Bone marrow (tissue), 2 donors: Measurements from ENCODE around the gene RFXANK.
"Not testable (repeated sequence)": the region's sequence is repeated elsewhere in the genome, so short reads cannot be mapped to it uniquely, and the experiment has no call there.

Experiments used
- DNase-seq, 2 donors: peaks; one replicate each; lab custom pipeline; 2025; lab: John Stamatoyannopoulos, UW

RFXANK gene, protein sequence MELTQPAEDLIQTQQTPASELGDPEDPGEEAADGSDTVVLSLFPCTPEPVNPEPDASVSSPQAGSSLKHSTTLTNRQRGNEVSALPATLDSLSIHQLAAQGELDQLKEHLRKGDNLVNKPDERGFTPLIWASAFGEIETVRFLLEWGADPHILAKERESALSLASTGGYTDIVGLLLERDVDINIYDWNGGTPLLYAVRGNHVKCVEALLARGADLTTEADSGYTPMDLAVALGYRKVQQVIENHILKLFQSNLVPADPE

DNA sequence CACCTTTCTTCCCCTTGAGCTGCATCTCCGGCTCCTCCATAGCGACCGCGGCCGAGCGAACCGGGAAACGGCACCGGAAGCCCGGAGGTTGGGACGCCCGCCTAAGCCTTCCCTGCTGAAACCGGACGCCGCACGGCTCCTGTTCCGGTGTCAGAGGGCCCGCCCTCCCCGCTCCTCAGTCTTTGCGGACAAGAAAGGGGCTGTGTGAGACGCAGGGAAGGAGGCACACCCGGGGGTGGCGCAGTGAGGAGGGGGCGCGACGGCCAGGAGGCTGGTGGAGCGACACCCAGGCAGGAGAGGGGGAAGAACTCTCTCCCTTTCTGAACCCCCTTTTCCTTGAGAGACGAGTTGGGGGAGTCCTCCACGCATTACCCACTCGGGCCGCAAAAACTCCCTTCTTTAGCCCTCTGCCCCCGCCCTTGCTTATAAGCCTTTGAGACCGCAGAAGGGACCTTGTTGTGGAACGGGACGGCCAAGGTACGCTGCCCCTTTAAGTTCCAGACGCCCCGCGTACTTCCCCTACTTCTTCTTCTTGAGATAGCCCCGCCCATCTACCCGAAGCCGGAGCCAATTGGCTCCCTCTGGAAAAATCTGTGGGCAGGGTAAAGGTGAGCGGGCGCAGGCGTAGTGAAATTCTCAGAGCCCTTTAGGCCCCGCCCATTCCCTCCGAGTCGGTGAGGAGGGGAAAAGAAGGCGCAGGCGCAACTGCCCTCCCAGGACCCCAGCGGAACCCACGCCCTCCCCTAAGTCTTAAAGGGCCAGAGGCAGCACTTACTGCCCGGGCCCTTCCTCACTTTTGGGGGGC lies at the start of gene RFXANK, which contains the start of gene BORCS8:
Gene RFXANK, plus strand, starts transcription at position 181 of the 805 bp plus-strand sequence. CDS start 1,689 bp downstream, outside the sequence.
Gene BORCS8, minus strand, starts transcription at position 75 of the 805 bp plus-strand sequence. Its CDS starts 35 bp downstream, at position 40.
- peak; percentile 90 to 100 for DNase-seq

DNA sequence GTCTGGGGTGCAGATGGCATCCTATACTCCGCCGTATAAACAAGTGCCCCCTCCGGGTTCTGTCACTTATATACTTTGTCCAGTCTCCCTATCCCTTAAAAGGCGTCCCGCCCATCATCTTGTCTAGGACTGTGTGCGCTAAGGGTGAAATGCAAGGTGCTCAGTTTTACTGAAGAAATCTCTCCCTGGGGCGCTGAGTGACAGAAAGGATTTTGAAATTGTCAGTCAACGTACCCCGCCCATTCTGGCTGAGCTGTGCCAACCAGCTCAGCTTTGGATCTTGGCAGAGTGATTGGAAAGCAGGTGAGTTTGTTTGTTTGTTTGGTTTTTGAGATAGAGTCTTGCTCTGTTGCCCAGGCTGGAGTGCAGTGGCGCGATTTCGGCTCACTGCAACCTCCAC lies 49.7 kb upstream of the RFXANK start:
- DNase-seq = no peak

DNA sequence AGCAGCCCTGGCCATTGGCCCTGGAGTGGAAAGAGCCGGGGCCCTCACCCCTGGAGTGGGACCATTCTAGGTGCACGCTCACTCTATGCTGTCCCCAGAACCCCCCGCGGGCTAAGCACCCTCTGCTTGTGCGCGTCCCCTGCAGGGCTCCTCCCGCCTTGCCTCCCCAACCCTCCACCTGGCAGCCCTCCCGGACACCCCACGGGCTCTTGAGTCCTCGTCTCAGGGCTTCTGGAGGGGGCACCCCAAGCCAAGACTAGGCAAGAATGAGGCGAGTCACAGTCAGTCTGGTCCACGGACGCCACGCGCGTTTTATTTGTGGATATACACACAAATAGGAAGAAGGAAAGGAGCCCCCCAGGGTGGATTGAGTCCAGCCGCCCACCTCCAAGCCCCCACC lies 46.8 kb upstream of the RFXANK start:
- no peak for DNase-seq

DNA sequence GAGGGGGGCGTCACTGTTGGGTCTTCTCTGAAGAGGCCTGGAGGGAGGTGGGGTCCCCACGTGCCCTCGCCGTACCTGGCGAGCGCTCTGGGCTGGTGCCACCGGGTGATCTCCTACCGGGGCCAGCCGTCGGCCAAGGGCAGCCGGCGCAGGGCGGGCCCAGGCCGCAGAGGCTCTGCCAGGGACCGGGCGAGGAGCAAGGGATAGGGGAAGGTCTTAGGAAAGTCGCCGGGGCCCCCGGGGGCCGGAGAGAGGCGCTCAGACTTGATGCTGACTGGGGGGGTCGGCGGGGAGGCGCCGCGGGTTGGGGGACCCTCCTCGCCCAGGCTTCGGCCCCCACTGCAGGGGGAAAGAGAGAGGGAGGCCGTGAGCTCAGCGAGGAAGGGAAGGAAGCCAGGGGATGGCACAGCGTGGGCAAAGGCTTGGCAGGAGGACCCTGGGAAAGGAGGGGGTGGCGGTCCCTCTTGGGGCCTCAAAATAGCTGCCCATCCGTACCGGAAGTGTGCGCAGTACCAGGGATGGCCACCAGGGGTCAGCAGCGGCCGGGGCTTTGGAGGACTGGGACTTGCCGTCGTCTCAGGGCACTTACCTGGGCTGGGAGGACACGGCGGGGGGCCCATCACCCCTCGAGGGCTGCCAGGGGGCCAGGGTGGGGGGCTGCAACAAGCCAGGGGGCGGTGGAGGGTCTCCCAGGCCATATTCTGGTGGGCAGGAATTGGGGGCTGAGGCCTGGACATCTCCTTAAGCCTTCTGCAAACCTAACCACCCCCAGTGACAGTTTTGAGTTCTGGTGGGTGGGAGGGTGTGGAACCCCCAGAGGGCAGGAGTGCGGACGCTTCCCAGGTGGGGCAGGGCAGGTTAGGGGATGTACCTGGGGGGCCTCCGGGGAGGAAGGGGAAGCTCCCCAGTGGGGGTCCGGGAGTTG lies 46.1 kb upstream of the RFXANK start:
- DNase-seq = peak; percentile 44 to 67

DNA sequence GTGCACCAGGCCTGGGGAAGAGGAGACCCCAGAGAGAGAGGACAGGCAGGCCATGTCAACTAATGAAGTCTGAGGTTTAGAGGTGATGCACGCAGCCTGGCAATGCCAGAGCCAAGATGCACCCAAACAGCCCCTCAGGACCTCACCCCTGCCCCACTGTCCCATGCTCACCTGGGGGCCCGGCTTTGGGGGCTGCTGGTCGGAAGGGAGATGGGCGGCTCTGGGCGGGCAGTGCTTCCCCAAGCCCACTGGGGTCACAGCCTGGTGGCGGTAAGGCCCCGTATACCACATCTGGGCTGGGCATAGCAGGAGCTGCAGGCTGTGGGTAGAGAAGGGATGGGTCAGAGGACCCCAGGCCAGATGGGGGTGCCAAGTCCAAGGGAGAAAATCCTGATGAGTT lies 45.2 kb upstream of the RFXANK start:
- no peak for DNase-seq

DNA sequence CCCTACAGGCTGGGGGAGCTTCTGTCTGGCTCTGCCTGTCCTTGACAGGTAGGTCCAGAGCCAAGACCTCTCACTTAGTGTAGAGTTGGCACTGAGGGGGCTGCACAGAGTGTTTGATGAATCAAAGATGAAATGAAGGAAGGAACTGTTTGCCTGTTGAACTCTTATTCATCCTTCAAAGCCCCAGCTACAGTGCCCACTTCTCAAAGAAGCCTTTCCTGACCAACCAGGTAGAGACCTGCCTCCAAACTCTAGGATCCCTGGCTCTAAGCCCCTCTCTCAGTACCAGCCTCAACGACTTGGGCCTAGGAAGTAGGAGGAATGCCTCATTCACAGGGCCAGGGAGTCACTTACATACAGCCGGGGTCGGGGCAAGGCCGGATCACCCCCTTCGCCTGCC lies 44.7 kb upstream of the RFXANK start:
- no peak for DNase-seq

GRCh38 chr19:19148504-19148903 lies 43.6 kb upstream of the RFXANK start:
- DNase-seq = not testable (repeated sequence)

- no peak for DNase-seq
These were observed 42.6 kb upstream of the RFXANK start for GRCh38 chr19:19149435-19149834.

DNA sequence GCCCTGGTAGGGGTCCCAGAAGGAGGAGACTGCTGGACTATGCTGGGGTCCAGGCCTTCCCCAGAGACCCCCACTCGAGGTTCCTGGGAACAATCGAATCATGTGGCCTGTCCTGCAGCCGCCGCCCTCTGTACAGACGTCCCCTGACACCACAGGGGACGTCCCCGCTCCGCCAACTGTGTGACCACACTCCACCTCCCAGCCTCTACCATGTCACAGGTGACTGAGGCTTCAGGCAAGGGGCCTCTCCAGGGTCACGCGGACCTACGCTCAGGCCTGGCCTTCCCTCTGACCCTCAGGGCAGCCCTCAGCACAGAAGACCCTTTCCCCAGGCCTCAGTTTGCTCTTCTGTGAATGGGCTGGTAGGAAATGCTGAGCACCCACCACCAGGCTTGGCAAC lies 40.6 kb upstream of the RFXANK start:
- no peak for DNase-seq

DNA sequence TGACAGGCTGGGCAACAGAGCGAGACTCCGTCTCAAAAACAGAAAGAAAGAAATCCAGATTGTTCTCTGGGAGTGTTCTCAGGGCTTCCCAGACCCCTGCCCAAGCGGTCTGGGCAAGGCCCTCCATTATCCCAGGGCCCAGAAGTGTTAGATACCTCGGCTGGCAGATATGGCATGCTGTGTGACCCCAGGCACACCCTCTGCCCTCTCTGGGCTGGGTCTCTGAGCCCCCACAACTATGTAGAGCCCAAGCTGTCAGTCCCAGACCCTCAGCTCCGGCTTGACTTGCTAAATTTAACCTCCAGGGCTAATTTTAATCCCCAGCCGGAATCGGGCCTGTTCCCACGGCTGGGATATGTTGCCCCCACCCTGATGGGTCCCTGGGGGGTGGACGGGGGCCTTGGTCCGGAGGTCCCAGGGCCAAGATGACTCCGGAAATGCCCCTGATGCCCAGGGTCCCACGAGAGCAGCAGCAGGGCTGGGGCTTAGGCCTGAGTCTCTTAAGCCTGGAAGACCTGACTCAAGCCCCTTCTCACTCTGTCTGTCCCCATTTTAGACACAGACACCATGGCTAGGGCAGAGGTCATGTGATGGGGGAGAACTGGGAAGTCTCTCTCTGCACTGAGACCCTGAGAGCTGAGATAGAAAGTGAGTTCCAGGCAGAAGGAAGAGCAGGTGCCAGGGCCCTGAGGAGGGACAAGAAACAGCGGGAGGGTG lies 39.2 kb upstream of the RFXANK start:
- DNase-seq = no peak

DNA sequence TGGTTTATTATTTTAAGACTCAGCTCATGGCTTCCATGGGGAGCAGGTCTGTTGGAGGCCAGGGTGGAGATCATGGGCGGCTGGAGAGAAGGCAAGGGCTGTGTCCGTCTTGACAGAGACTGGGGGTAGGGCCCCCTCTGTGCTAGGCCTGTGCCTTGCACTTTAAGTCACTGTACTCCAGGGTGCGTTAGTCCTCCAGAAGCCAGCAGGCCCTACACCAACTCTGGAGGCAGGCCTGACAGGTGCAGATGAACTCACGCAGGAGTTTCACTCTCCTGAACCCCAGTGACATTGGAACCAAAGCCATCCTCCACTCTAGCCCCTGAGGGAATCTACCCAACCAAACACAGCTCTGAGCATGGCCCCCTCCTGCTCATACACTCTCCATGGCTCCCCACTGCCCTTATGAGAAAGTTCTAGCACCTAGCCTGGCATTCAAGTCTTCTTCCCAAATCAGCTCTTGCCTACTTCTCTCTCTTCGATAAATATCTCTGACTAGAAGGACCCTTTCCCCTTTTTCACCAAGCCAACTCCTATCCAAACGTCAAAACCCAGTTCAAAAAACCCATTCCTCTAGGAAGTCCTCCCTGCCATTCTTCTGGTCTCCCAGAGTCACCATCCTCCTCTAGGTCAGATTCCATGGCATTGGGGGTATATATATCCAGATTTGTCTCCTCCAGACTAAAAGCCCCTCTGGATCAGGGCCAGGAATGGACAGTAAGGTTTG lies 37.1 kb upstream of the RFXANK start:
- no peak for DNase-seq

- DNase-seq = no peak
These were observed 36.4 kb upstream of the RFXANK start for GRCh38 chr19:19155495-19156219.

- no peak for DNase-seq
These were observed 34.2 kb upstream of the RFXANK start for GRCh38 chr19:19157808-19158207.

- no peak for DNase-seq
These were observed 32.5 kb upstream of the RFXANK start for GRCh38 chr19:19159534-19159933.

DNA sequence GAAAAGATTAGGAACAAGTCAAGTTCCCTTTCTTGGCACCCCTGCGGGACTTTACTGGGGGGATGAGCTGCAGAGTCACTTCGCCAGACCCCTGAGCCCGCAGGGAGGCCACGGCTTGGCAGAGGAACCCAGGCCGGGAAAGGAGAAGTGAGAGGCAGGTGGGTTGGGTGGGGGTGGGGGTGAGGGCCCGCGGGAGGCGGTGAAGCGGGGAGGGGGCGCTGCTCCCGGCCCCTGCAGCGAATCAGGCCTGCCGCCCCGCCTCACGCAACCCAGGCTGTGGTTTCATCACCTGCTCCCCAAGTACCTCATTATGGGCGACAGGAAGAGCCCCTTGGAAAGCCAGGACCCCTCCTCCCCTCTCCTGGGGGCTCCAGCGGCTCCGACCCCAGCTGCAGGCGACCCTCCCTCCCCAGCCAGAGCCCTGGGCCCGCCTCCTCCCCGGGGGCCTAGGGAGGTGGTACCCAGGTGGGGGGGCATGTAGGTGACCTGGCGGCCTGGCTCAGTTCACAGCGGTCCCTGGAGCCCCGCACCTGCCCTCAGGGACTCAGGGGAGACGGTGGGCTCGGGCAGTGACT lies 31.5 kb upstream of the RFXANK start:
- no peak for DNase-seq

DNA sequence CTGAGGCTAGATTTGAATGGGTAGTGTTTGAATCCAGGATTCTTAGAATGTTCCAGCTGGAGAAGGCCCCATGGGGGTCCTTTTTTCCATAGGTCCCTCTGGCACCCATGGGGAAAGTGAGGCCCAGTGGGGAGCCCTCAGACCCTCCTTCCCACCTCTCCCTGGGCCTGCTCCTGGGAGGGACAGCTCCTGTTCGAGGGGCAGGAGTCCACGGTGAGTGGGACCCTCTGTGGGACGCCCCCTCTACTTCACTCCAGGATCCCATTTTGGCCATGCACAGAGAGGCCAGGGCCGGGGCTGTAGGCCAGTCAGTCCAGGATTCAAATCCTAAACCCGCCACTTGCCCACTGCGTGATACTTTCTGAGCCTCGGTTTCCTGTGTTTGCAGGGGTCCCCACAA lies 29.6 kb upstream of the RFXANK start:
- DNase-seq = no peak

DNA sequence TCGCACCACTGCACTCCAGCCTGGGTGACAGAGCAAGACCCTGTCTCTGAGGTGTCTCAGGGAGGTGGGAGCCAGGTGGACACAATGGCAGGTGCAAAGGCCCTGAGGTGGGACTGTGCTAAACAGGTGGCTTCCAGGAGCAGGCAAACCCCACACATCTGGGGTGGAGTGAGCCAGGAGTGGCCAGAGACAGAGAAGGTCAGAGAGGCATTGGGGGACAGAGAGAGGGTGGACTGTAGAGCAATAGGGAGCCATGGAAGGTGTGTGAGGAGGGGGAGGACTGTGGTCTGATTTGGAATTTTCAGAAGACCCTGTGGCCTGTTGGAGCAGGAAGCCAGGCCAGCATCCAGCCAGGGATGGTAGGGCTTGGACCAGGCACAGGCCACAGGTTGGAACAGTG lies 26.7 kb upstream of the RFXANK start:
- no peak for DNase-seq

DNA sequence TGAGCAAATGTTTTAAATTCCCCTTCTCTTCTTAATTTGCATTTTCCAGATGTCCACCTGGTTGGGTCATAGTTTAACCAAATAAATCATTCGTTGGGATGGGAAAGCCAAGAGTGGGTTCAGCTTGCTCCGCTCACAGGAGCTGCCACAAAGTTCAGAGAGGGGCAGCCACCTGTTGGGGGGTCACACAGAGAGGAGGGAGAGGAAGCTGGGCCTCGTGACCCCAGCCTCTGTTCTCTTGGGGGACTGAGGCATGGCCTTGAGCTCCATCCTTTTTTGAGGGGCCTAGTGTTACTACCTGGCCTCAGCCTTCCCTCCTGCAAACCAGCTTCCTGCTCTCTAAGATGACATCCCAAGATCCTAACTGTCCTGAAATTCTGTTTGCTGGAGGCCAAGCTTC lies 24.4 kb upstream of the RFXANK start:
- no peak for DNase-seq

DNA sequence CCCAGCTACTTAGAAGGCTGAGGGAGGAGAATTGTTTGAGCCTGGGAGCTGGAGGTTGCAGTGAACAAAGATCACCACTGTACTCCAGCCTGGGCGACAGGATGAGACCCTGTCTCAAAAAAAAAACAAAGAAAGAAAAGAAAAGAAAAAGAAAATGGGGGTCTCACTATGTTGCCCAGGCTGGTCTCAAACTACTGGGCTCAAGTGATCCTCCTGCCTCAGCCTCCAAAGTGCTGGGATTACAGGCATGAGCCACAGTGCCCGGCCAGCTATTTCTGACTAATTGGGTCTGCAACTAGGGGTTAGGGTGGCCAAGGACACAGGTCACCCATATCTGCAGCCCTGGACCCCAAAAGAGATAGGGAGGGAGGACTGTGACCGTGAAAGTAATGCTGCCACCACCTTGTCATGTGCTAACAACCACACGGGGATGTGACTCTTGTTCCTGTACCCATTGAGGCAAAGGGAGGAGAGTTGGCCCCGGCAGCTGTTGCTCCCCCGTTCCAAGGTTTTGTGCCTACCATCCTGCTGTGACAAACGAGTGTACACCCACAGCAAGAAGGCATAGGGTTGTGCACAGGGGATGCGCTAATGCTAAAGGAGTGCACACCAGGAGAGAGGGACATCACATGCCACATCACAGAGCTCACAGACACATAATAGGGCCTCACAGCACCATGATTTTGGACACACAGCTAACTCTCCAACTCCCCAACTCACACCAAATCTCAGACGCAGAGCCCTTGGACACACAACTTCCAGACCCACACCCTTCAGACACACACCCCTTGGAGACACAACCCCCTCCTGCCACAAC lies 22.6 kb upstream of the RFXANK start:
- DNase-seq = no peak
